GM23338 (cell line): ENCODE measurements around the gene ZCCHC8. TPM values are rescaled to one million over a fixed set of nuclear protein-coding genes. Genes with fewer than 3 reads are reported as not detected.

Experiments used
- ATAC-seq: fragments of 200-7000 bp; cut with Tn5 transposase; 3 replicates; pipeline ENCODE4 v1.9.1; 2020
- DNase-seq: peaks from one replicate; pipeline ENCODE4 v3.0.0-alpha.2; 2015; ENCODE audit warnings: low spot score
- H2AFZ ChIP-seq: fragments of 200-600 bp; sonication (generic); 2 replicates; pipeline ENCODE4 v1.8.0; 2016; ENCODE audit warnings: antibody characterized with exemption, mild to moderate bottlenecking, moderate library complexity
- H3F3A ChIP-seq: fragments of 200-600 bp; sonication (generic); replicated peaks from 2 replicates; pipeline ENCODE4 v1.8.0; 2017; ENCODE audit warnings: antibody characterized with exemption, mixed run types, low read depth
- H3K27ac ChIP-seq: fragments of 200-600 bp; sonication (generic); 2 replicates; pipeline ENCODE4 v1.6.1; 2016; ENCODE audit warnings: low read depth
- H3K27me3 ChIP-seq: fragments of 200-600 bp; sonication (generic); 2 replicates; pipeline ENCODE4 v1.8.0; 2016; ENCODE audit warnings: mild to moderate bottlenecking, mixed run types, moderate library complexity; ENCODE audit not compliant: insufficient read depth
- H3K36me3 ChIP-seq: fragments of 200-600 bp; sonication (generic); 2 replicates; pipeline ENCODE4 v1.8.0; 2016; ENCODE audit warnings: mild to moderate bottlenecking; ENCODE audit not compliant: insufficient read depth
- H3K4me1 ChIP-seq: fragments of 200-600 bp; sonication (generic); 2 replicates; pipeline ENCODE4 v1.8.0; 2016; ENCODE audit warnings: mild to moderate bottlenecking, moderate library complexity; ENCODE audit not compliant: insufficient read depth
- H3K4me2 ChIP-seq: fragments of 200-600 bp; sonication (generic); 2 replicates; pipeline ENCODE4 v1.7.1; 2017; ENCODE audit warnings: mixed run types
- H3K4me3 ChIP-seq: fragments of 200-600 bp; sonication (generic); 2 replicates; pipeline ENCODE4 v1.6.1; 2016; ENCODE audit warnings: mixed run types
- H3K79me2 ChIP-seq: fragments of 200-600 bp; sonication (generic); replicated peaks from 2 replicates; pipeline ENCODE4 v1.8.0; 2017; ENCODE audit warnings: mild to moderate bottlenecking; ENCODE audit not compliant: insufficient read depth
- H3K9me2 ChIP-seq: fragments of 200-600 bp; sonication (generic); 2 replicates; pipeline ENCODE4 v1.8.0; 2017; ENCODE audit not compliant: insufficient read depth
- H4K20me1 ChIP-seq: fragments of 200-600 bp; sonication (generic); replicated peaks from 2 replicates; pipeline ENCODE4 v1.8.0; 2017; ENCODE audit warnings: mild to moderate bottlenecking; ENCODE audit not compliant: insufficient read depth
- H3K27ac Mint-ChIP-seq: 2 replicates; pipeline ENCODE4 v1.8.0; 2020; ENCODE audit warnings: inconsistent platforms, mild to moderate bottlenecking, moderate library complexity, mixed read lengths
- H3K27me3 Mint-ChIP-seq: 3 replicates; pipeline ENCODE4 v1.8.0; 2022; ENCODE audit warnings: low read depth, mild to moderate bottlenecking, moderate library complexity, mixed read lengths, inconsistent platforms; ENCODE audit not compliant: insufficient read depth, poor library complexity
- H3K36me3 Mint-ChIP-seq: 3 replicates; pipeline ENCODE4 v1.8.0; 2021; ENCODE audit warnings: low read depth, mild to moderate bottlenecking, inconsistent platforms, moderate library complexity, mixed read lengths
- H3K4me1 Mint-ChIP-seq: 3 replicates; pipeline ENCODE4 v1.8.0; 2020; ENCODE audit warnings: mild to moderate bottlenecking, inconsistent platforms, mixed read lengths
- H3K4me3 Mint-ChIP-seq: 3 replicates; pipeline ENCODE4 v1.8.0; 2021; ENCODE audit warnings: moderate library complexity, mild to moderate bottlenecking, inconsistent platforms, mixed read lengths
- H3K9me3 Mint-ChIP-seq: 3 replicates; pipeline ENCODE4 v1.8.0; 2020; ENCODE audit warnings: moderate library complexity, mild to moderate bottlenecking, inconsistent platforms, mixed read lengths
- CREB1 ChIP-seq: fragments of 250-450 bp; sonication (Bioruptor Pico); IDR thresholded peaks from 2 replicates; pipeline ENCODE4 v1.5.0; 2020; ENCODE audit warnings: low read depth, mild to moderate bottlenecking, moderate library complexity
- CTCF ChIP-seq, 2 experiments: fragments of 200-600 bp in 1 of 2; sonication (generic) in 1 of 2; conservative IDR thresholded peaks; 2 replicates each; pipeline versions ENCODE4 v1.5.1 to v1.6.1; 2016 to 2017; ENCODE audit warnings: antibody characterized with exemption in 2 of 2, low read depth in 2 of 2, mild to moderate bottlenecking in 2 of 2, moderate library complexity in 1 of 2
- ETS1 ChIP-seq: IDR thresholded peaks from 2 replicates; pipeline ENCODE4 v1.6.1; 2016; ENCODE audit warnings: antibody characterized with exemption
- EZH2 ChIP-seq: fragments of 200-600 bp; sonication (generic); IDR thresholded peaks from one replicate; pipeline ENCODE4 v1.8.0; 2017; ENCODE audit warnings: antibody characterized with exemption, mild to moderate bottlenecking, low read depth; ENCODE audit not compliant: unreplicated experiment
- EZH2phosphoT487 ChIP-seq: fragments of 200-600 bp; sonication (generic); IDR thresholded peaks from one replicate; pipeline ENCODE4 v1.8.1; 2018; ENCODE audit warnings: antibody characterized with exemption; ENCODE audit not compliant: unreplicated experiment
- JUNB ChIP-seq: IDR thresholded peaks from one replicate; pipeline ENCODE4 v1.6.1; 2016; ENCODE audit warnings: antibody characterized with exemption; ENCODE audit not compliant: unreplicated experiment
- NANOG ChIP-seq: IDR thresholded peaks from 2 replicates; pipeline ENCODE4 v1.6.1; 2016; ENCODE audit warnings: antibody characterized with exemption, borderline replicate concordance
- POLR2AphosphoS5 ChIP-seq: IDR thresholded peaks from 2 replicates; pipeline ENCODE4 v1.6.1; 2016; ENCODE audit warnings: antibody characterized with exemption, low read depth
- REST ChIP-seq: IDR thresholded peaks from one replicate; pipeline ENCODE4 v1.6.1; 2018; ENCODE audit warnings: antibody characterized with exemption; ENCODE audit not compliant: unreplicated experiment
- STAT1 ChIP-seq: IDR thresholded peaks from one replicate; pipeline ENCODE4 v1.6.1; 2016; ENCODE audit warnings: antibody characterized with exemption; ENCODE audit not compliant: unreplicated experiment
- ZNF114 ChIP-seq: fragments of 250-450 bp; sonication (Bioruptor Pico); IDR thresholded peaks from 2 replicates; pipeline ENCODE4 v1.5.0; 2020; ENCODE audit warnings: mild to moderate bottlenecking, moderate library complexity
- ZNF331 ChIP-seq: fragments of 250-450 bp; sonication (Bioruptor Pico); IDR thresholded peaks from 2 replicates; pipeline ENCODE4 v1.5.0; 2020; ENCODE audit warnings: low read depth, mild to moderate bottlenecking, moderate library complexity
- ZNF462 ChIP-seq: fragments of 250-450 bp; sonication (Bioruptor Pico); IDR thresholded peaks from 2 replicates; pipeline ENCODE4 v1.5.0; 2020; ENCODE audit warnings: mild to moderate bottlenecking, moderate library complexity
- polyA plus RNA-seq: library from polyadenylated mRNA; unstranded; fragments of >200 nt; fragmentation: Nextera tagmentation; extraction: Ambion mirVana; gene quantifications from 2 replicates; pipeline ENCODE4 v1.2.1, GENCODE V29; 2016
- total RNA-seq: library from RNA; depleted of rRNA; stranded (reverse); fragments of >200 nt; shearing (Covaris generic); gene quantifications from 2 replicates; pipeline ENCODE4 v1.2.3, GENCODE V29; 2014

Gene ZCCHC8
- total and polyA plus RNA-seq, 2 experiments from 2014 or later = 23.9 to 39.0 TPM

- H2AFZ ChIP-seq = no peak overlapping the region
- H3K27me3 ChIP-seq = no peaks in the 10 kb centered on the region
- H3K4me3 ChIP-seq = no peak overlapping the region
- Mint-ChIP-seq H3K9me3 (no peaks in the 10 kb centered on the region), H3K27me3 (peaks cover 7% of the 10 kb centered on the region), H3K36me3 (peaks cover 56% of the 10 kb centered on the region), H3K27ac (no peak overlapping the region), H3K4me3 (no peak overlapping the region), H3K4me1 (no peaks in the 10 kb centered on the region)
- H3K9me2 ChIP-seq = no peaks in the 10 kb centered on the region
- no peaks in the 10 kb centered on the region for H3K79me2 ChIP-seq
- no peak overlapping the region for H3K27ac ChIP-seq
- ATAC-seq = no peak
- no peak for DNase-seq
- H3F3A ChIP-seq = 0 out of 2 replicates have a peak, but pooled peaks cover 7% of the 10 kb centered on the region
- TF ChIP-seq CREB1 (CRISPR knock-in tag) (no peak), ZNF114 (CRISPR knock-in tag) (no peak), REST (no peak), EZH2 (no peak), NANOG (no peak), CTCF (conservative IDR thresholded peaks at IDR 0.05; ENCODE audit: low read depth in 2 of 2) (no peak), EZH2phosphoT487 (no peak), ZNF331 (no peak), POLR2AphosphoS5 (no peak), STAT1 (no peak), ETS1 (no peak), ZNF462 (CRISPR knock-in tag) (no peak), JUNB (no peak)
- no peak overlapping the region for H3K4me2 ChIP-seq
- H4K20me1 ChIP-seq = peaks cover 7% of the 10 kb centered on the region
- H3K4me1 ChIP-seq = no peaks in the 10 kb centered on the region
- peaks cover 40% of the 10 kb centered on the region for H3K36me3 ChIP-seq
Measured at GRCh38 chr12:122473543-122474323, 27.0 kb downstream of the ZCCHC8 start.
